LNCaP clone FGC (cell line): Measurements from ENCODE around the gene CNTN2.

ENCODE experiments used
- DNase-seq: peaks from one replicate; pipeline ENCODE4 v3.0.0-alpha.2; 2011; ENCODE audit warnings: low read depth
- H3K4me3 ChIP-seq: 2 replicates; pipeline ENCODE4 v1.5.1; 2011; ENCODE audit warnings: mild to moderate bottlenecking, low read depth, low read length, control low read depth
- TF ChIP-seq, protein P1 (sequence below): IDR thresholded peaks from 2 replicates; pipeline ENCODE4 v1.5.1; 2012; ENCODE audit warnings: mild to moderate bottlenecking; ENCODE audit not compliant: control insufficient read depth, insufficient read depth; ENCODE audit errors: extremely low read depth

The CNTN2 gene

DNA sequence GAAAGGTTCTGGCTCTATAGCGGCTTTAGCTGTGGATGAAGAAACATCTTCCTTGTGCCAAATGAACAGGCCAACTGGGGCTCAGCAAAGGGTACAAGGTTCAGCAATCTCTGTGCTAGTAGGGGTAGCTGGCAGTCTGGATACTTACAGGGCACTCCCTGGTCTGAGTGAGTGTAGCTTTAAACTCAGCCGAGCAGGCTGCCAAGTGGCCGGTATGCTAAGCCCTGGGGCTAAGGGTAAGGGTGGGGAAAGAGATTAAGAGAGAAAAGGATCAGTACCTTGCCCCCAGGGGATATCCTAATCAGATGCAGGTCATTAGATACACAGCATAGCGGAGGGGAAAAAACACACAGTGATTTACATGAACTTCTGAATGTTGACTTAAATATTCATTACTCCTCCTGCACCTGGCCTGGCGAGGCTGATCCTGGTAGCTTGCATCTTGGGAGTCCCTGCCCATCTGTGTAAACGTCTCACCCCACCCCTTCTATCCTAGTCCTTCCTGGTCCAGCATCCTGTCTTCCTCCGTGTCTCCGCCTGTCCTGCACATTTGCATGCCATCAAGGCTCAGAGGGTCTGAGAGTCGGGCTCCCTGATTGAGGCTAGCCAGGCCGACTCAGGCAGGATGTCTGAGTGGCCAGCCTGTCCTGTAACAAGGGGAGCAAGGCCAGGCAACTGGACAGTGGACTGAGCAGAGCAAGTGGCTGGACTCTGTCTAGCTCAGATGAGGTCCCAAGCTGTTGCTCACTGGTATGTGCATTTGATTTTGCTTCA, 39.5 kb upstream of the CNTN2 start:
- DNase-seq: peak; percentile 41
- TF ChIP-seq, protein P1, sequence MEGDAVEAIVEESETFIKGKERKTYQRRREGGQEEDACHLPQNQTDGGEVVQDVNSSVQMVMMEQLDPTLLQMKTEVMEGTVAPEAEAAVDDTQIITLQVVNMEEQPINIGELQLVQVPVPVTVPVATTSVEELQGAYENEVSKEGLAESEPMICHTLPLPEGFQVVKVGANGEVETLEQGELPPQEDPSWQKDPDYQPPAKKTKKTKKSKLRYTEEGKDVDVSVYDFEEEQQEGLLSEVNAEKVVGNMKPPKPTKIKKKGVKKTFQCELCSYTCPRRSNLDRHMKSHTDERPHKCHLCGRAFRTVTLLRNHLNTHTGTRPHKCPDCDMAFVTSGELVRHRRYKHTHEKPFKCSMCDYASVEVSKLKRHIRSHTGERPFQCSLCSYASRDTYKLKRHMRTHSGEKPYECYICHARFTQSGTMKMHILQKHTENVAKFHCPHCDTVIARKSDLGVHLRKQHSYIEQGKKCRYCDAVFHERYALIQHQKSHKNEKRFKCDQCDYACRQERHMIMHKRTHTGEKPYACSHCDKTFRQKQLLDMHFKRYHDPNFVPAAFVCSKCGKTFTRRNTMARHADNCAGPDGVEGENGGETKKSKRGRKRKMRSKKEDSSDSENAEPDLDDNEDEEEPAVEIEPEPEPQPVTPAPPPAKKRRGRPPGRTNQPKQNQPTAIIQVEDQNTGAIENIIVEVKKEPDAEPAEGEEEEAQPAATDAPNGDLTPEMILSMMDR: no peak
- H3K4me3 ChIP-seq: no peak overlapping the region

DNA sequence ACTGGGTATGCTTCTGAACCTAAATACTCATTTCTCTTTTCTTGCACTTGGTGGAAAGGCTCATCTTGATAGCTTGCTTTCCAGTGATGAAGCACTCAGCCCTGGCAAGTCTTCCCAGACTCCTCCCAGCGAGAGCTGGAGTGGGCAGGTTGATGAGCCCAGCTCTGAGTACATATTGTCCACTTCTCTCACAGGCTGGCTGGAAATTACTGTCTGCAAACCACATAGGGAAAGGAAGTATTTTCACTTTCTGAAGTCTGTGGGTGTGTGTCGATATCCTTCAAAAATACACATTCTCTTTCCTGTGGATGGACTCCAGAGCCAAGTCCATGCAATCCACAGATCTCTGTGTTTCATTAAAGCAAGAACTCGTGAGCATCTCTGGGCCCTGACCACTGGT, 38.7 kb upstream of the CNTN2 start:
- no peak overlapping the region for H3K4me3 ChIP-seq
- TF ChIP-seq, protein P1: no peak
- DNase-seq: no peak

DNA sequence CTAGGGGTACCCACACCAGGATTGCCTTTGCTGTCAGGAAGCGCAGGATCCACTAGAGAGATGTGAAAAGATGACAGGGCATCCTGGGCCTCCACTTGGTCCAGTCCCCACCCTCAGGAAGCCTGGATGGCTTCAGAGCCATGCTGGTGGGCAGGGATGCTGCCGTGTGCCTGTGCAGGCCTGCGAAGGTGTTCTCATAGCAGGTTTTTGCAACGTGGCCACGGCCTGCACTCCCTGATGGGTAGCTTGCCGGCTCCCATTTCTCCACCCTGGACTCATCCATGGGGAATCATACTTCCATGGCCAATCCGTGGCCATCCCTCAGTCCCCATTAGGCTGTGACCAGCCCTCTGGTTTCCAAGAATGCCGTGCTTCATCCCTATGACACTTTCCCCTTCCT, 34.1 kb upstream of the CNTN2 start:
- TF ChIP-seq, protein P1: no peak
- no peak for DNase-seq
- H3K4me3 ChIP-seq: no peak overlapping the region

DNA sequence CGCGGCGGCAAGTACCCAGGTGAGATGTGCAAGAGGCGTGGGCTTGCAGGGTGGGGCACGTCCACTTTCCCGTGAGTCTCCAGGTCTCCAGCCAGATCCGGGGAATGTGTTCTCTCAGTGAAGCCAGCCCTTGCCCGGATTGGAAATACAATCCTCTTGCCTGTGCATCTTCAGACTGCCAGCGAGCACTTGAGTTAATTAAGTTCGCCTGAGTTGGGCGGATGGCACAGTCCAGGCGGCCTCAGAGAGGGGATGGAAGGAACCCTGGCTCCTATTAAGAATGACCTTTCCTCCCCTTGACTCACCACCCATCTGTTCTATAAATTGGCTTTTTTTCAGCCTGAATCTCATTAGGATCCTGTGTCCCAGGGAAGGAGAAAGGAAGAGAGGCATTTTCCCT, 33.3 kb upstream of the CNTN2 start:
- no peak overlapping the region for H3K4me3 ChIP-seq
- DNase-seq: no peak
- TF ChIP-seq, protein P1: no peak

DNA sequence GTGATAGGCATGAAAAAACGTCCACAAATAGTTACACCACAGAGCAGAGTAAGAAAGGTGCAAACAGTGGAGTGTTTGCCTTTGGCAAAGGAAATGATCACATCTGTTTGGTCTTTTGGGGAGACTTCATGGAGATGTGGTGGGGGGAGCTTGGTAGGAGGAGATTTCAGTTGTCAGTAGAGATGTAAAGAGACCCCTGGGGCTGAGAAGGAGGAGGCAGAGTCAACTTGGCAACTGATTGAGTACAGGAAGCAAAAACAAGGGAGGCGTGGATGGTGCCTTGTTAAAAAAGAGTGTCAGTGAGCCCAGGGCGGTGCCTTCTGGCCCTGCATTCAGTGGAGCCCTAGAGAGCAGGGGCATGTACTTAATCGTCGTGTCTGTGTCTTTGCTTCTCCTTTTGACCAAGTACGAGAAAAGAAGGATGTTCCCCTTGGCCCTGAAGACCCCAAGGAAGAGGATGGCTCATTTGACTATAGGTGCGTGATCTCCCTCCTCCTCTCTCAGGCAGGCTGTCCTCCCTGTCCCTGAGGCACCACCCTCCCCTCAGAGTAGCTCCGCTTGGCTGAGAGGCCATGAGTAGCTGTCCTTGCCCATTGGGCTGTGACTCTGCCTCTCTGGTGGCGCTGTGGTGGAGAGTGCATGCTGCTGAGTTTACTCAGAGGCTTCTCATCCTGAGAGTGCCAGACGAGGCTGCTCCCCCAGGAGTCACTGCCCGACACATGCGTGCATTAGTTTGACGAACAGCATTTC, 30.4 kb upstream of the CNTN2 start:
- TF ChIP-seq, protein P1: no peak
- no peak overlapping the region for H3K4me3 ChIP-seq
- DNase-seq: no peak

DNA sequence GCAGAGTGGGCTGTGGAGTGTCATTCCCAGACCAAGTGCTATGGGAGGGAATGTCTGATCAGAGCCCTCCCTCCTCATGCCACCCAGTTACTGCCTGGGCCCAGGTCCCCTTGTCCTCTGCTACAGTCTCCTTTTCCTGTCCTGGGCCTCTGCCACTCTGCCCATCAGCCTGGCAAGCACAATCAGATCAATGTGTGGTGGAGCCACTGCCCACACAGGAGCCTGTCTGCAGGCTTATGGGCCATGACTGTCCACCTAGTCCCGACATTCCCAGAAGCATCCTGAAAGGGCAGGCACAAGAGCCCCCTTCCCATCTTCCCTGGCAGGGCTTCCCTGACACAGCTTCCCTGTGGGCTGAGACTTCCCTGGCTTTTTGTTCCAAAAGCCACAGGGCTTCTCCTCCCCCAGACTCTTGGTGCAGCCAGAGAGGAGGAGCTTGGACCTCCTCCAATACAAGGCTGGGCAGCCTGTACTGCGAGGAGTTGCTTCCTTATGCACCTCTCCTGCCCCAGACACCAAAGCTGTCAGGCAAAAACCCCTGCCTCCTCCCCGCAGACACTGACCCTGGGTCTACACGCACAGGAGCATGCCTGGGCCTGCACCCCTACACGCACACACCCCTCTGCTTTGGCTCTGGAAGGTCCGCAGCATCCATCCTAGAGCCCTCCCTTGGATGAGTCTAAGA, 29.2 kb upstream of the CNTN2 start:
- DNase-seq: peak; percentile 72
- TF ChIP-seq, protein P1: no peak
- H3K4me3 ChIP-seq: no peak overlapping the region
